GM23248 (cell line): ENCODE measurements around the gene MRGPRX1. TPM values are rescaled to one million over a fixed set of nuclear protein-coding genes. Genes with fewer than 3 reads are reported as not detected.
"Not testable (repeated sequence)": the region's sequence is repeated elsewhere in the genome, so short reads cannot be mapped to it uniquely, and the experiment has no call there.

Experiments used
- DNase-seq: peaks from one replicate; pipeline ENCODE4 v3.0.0-alpha.2; 2015
- H2AFZ ChIP-seq: fragments of 200-600 bp; sonication (generic); 2 replicates; pipeline ENCODE4 v1.6.1; 2016; ENCODE audit warnings: antibody characterized with exemption
- H3F3A ChIP-seq: fragments of 200-600 bp; sonication (generic); 2 replicates; pipeline ENCODE4 v1.6.1; 2016; ENCODE audit warnings: mild to moderate bottlenecking, antibody characterized with exemption, mixed run types; ENCODE audit not compliant: insufficient read depth
- H3K27ac ChIP-seq: fragments of 200-600 bp; sonication (generic); 2 replicates; pipeline ENCODE4 v1.5.1; 2016; ENCODE audit warnings: mild to moderate bottlenecking
- H3K27me3 ChIP-seq: fragments of 200-600 bp; sonication (generic); replicated peaks from 2 replicates; pipeline ENCODE4 v1.6.1; 2016; ENCODE audit warnings: mild to moderate bottlenecking; ENCODE audit not compliant: insufficient read depth
- H3K36me3 ChIP-seq: fragments of 200-600 bp; sonication (generic); 2 replicates; pipeline ENCODE4 v1.6.1; 2016; ENCODE audit warnings: low read depth, mild to moderate bottlenecking
- H3K4me1 ChIP-seq: fragments of 200-600 bp; sonication (generic); 2 replicates; pipeline ENCODE4 v1.6.1; 2016; ENCODE audit warnings: mild to moderate bottlenecking; ENCODE audit not compliant: insufficient read depth
- H3K4me2 ChIP-seq: fragments of 200-600 bp; sonication (generic); one replicate; pipeline ENCODE4 v1.6.1; 2016; ENCODE audit warnings: mild to moderate bottlenecking; ENCODE audit not compliant: unreplicated experiment
- H3K4me3 ChIP-seq: fragments of 200-600 bp; sonication (generic); 2 replicates; pipeline ENCODE4 v1.5.1; 2016; ENCODE audit warnings: mild to moderate bottlenecking
- H3K79me2 ChIP-seq: fragments of 200-600 bp; sonication (generic); 2 replicates; pipeline ENCODE4 v1.6.1; 2016; ENCODE audit warnings: mild to moderate bottlenecking; ENCODE audit not compliant: insufficient read depth
- H3K9ac ChIP-seq: fragments of 200-600 bp; sonication (generic); 2 replicates; pipeline ENCODE4 v1.6.1; 2016; ENCODE audit warnings: mild to moderate bottlenecking
- H3K9me2 ChIP-seq: fragments of 200-600 bp; sonication (generic); 2 replicates; pipeline ENCODE4 v1.6.1; 2016; ENCODE audit warnings: mixed run types, mild to moderate bottlenecking, moderate library complexity; ENCODE audit not compliant: insufficient read depth
- H3K9me3 ChIP-seq: fragments of 200-600 bp; sonication (generic); one replicate; pipeline ENCODE4 v1.6.1; 2017; ENCODE audit warnings: low read depth
- H4K20me1 ChIP-seq: fragments of 200-600 bp; sonication (generic); 2 replicates; pipeline ENCODE4 v1.6.0; 2016; ENCODE audit not compliant: insufficient read depth
- EZH2 ChIP-seq: fragments of 200-600 bp; sonication (generic); IDR thresholded peaks from 2 replicates; pipeline ENCODE4 v1.6.1; 2018; ENCODE audit warnings: antibody characterized with exemption, mild to moderate bottlenecking; ENCODE audit not compliant: insufficient read depth, poor library complexity, severe bottlenecking
- EZH2phosphoT487 ChIP-seq: fragments of 200-600 bp; sonication (generic); IDR thresholded peaks from 2 replicates; pipeline ENCODE4 v1.6.1; 2018; ENCODE audit warnings: antibody characterized with exemption, moderate library complexity, mild to moderate bottlenecking, low read depth; ENCODE audit not compliant: insufficient read depth
- WGBS, 2 experiments: methylation state at CpG; one replicate each; pipeline ENCODE4 v1.1.6; 2015 to 2017; ENCODE audit warnings: low lambda C conversion rate in 2 of 2, low coverage in 1 of 2; ENCODE audit errors: missing lambda C conversion rate in 2 of 2; 5-methylcytosine and 5-hydroxymethylcytosine counted together
- in situ Hi-C: fragments of 300-500 bp; cut with MboI; formaldehyde crosslinking; loops from 2 replicates; pipeline ENCODE4 v1.15.0; 2020
- polyA plus RNA-seq: library from polyadenylated mRNA; unstranded; fragments of >200 nt; fragmentation: Nextera tagmentation; extraction: Ambion mirVana; gene quantifications from 2 replicates; pipeline ENCODE4 v1.2.1, GENCODE V29; 2016
- total RNA-seq: library from RNA; depleted of rRNA; stranded (reverse); fragments of >200 nt; shearing (Covaris generic); gene quantifications from 2 replicates; pipeline ENCODE4 v1.2.3, GENCODE V29; 2014

The MRGPRX1 gene
- total and polyA plus RNA-seq, 2 experiments from 2014 or later, result not detected

- no peak overlapping the region for H3K4me2 ChIP-seq
- no peaks in the 10 kb centered on the region for H4K20me1 ChIP-seq
- H3K9ac ChIP-seq, result no peak overlapping the region
- TF ChIP-seq EZH2 (no peak), EZH2phosphoT487 (no peak)
- H3K4me3 ChIP-seq, result no peak overlapping the region
- no peaks in the 10 kb centered on the region for H3K36me3 ChIP-seq
- H3F3A ChIP-seq, result no peaks in the 10 kb centered on the region
- H2AFZ ChIP-seq, result no peak overlapping the region
- no peaks in the 10 kb centered on the region for H3K4me1 ChIP-seq
- no peak overlapping the region for H3K27ac ChIP-seq
- H3K27me3 ChIP-seq, result peaks cover 14% of the 10 kb centered on the region; the same call in 1 of the 2 replicates
- DNase-seq, result no peak
- in situ Hi-C loops, result no loop called here
- no peaks in the 10 kb centered on the region for H3K79me2 ChIP-seq
- H3K9me3 ChIP-seq, result no peaks in the 10 kb centered on the region
- WGBS, 2 experiments, result 9 to 10% methylated on average over 2 of the region's 2 CpGs
- H3K9me2 ChIP-seq, result no peaks in the 10 kb centered on the region
Observed at GRCh38 chr11:18912883-18913282, 26.3 kb downstream of the MRGPRX1 start.

DNA sequence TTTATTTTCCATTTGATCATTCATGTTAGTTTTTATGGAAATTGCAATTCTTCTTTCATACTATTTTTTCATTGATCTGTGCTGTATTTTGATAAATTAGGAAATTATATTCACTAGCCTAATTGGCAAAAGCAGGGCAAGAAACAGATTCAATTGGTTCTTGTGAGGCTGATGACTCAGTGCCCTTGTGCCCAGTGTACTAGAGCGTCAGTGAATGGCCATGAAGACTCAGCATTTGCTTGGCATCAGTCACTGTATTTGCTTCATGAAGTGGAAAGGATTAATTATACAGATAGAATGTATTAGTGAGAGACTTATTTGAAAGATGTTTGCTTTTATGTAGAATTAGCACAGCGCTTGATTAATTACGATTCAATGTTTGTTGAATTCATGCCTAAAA lies 31.8 kb downstream of the MRGPRX1 start:
- H3K4me2 ChIP-seq, result no peak overlapping the region
- no peaks in the 10 kb centered on the region for H3K79me2 ChIP-seq
- H3K9ac ChIP-seq, result no peak overlapping the region
- H3K27ac ChIP-seq, result no peak overlapping the region
- H3K9me3 ChIP-seq, result no peaks in the 10 kb centered on the region
- in situ Hi-C loops, result no loop called here
- no peaks in the 10 kb centered on the region for H4K20me1 ChIP-seq
- no peaks in the 10 kb centered on the region for H3K4me1 ChIP-seq
- 61 to 68% methylated on average over 3 of the region's 3 CpGs for WGBS, 2 experiments
- no peak for TF ChIP-seq EZH2phosphoT487
- no peak for TF ChIP-seq EZH2
- H3F3A ChIP-seq, result no peaks in the 10 kb centered on the region
- no peak overlapping the region for H3K4me3 ChIP-seq
- no peaks in the 10 kb centered on the region for H3K36me3 ChIP-seq
- no peak overlapping the region for H2AFZ ChIP-seq
- no peak for DNase-seq
- no peaks in the 10 kb centered on the region for H3K9me2 ChIP-seq
- peaks cover 16% of the 10 kb centered on the region; the same call in 1 of the 2 replicates for H3K27me3 ChIP-seq

DNA sequence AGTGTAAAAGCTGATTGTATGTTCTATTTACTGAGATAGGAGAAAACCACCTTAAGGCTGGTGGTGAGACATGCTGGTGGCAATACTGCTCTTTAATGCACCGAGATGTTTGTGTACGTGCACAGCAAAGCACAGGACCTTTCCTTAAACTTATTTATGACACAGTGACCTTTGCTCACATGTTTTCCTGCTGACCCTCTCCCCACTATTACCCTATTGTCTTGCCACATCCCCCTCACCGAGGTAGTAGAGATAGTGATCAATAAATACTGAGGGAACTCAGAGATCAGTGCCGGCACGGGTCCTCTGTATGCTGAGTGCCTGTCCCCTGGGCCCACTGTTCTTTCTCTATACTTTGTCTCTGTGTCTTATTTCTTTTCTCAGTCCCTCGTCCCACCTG lies 38.6 kb downstream of the MRGPRX1 start:
- H3K27me3 ChIP-seq, H3K9me2 ChIP-seq, H2AFZ ChIP-seq, H3K36me3 ChIP-seq, H3K79me2 ChIP-seq, H3K9ac ChIP-seq, DNase-seq, H4K20me1 ChIP-seq, H3K9me3 ChIP-seq, H3K4me1 ChIP-seq, H3K27ac ChIP-seq, in situ Hi-C loops, H3F3A ChIP-seq, H3K4me3 ChIP-seq, H3K4me2 ChIP-seq: not testable (repeated sequence)
- WGBS, 2 experiments, result 23 to 28% methylated on average over 6 of the region's 6 CpGs

- in situ Hi-C loops, result not testable (repeated sequence)
- 13 to 14% methylated on average over 4 of the region's 4 CpGs for WGBS, 2 experiments
Observed at GRCh38 chr11:18900151-18900611, 39.0 kb downstream of the MRGPRX1 start.

DNA sequence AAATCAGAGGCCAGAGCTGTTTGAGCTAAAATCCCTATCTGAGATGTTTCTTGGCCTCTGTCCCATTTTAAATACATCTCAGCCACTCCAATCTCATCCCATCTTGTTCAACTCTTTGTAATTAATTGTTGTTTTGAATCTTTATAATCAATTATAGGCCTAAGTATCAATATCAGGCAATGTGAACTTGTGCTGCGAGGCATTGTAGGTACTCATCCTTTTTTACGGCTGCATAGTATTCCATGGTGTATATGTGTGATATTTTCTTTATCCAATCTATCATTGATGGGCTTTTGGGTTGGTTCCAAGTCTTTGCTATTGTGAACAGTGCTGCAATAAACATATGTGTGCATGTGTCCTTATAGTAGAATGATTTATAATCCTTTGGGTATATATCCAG lies 47.5 kb downstream of the MRGPRX1 start:
- H3K27me3 ChIP-seq, DNase-seq, H3K36me3 ChIP-seq, in situ Hi-C loops, H3K4me3 ChIP-seq, H2AFZ ChIP-seq, H3K4me1 ChIP-seq, H4K20me1 ChIP-seq, H3K9ac ChIP-seq, H3K9me2 ChIP-seq, H3K27ac ChIP-seq, H3K9me3 ChIP-seq, H3K79me2 ChIP-seq, H3K4me2 ChIP-seq, H3F3A ChIP-seq: not testable (repeated sequence)
- WGBS, 2 experiments, result 56 to 63% methylated on average over 2 of the region's 2 CpGs

More at GRCh38 chr11:18900151-18900611, 39.0 kb downstream of the MRGPRX1 start:
- H4K20me1 ChIP-seq, H3K4me2 ChIP-seq, H3K4me3 ChIP-seq, H3K9ac ChIP-seq, H2AFZ ChIP-seq, H3K79me2 ChIP-seq, H3F3A ChIP-seq, H3K27ac ChIP-seq, H3K27me3 ChIP-seq, H3K9me3 ChIP-seq, H3K4me1 ChIP-seq, H3K9me2 ChIP-seq, H3K36me3 ChIP-seq, DNase-seq: not testable (repeated sequence)
